HEK293 (cell line): ENCODE data around the gene RASSF3.
"Not testable (repeated sequence)": the region's sequence is repeated elsewhere in the genome, so short reads cannot be mapped to it uniquely, and the experiment has no call there.

Source experiments
- TF ChIP-seq, protein P1 (sequence below): fragments of 450-650 bp; formaldehyde crosslinking; IDR thresholded peaks from 2 replicates; pipeline ENCODE4 v1.5.1; 2016; ENCODE audit warnings: missing biosample characterization, missing genetic modification characterization
- TF ChIP-seq, protein P2 (sequence below): fragments of 450-650 bp; formaldehyde crosslinking; IDR thresholded peaks from 2 replicates; pipeline ENCODE4 v1.5.1; 2016; ENCODE audit warnings: missing biosample characterization, missing genetic modification characterization

DNA sequence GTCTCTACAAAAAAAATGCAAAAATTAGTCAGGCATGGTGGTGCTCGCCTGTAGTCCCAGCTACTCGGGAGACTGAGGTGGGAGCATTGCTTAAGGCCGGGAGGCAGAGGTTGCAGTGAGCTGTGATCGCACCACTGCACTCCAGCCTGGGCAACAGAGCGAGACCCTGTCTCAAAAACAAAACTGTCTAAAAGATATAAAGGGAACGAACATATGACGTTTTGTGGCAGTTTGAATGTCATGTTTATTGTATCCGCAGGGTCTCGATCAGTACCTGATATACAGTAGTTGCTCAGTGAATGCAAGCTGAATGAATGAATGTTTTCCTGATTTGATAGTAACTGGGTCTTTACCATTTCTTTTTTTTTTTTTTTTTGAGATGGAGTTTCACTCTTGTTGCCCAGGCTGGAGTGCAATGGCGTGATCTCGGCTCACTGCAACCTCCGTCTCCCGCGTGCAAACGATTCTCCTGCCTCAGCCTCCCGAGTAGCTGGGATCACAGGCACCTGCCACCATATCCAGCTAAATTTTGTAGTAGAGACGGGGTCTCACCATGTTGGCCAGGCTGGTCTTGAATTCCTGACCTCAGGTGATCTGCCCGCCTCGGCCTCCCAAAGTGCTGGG lies 3.6 kb downstream of the RASSF3 start:
- TF ChIP-seq, protein P1, sequence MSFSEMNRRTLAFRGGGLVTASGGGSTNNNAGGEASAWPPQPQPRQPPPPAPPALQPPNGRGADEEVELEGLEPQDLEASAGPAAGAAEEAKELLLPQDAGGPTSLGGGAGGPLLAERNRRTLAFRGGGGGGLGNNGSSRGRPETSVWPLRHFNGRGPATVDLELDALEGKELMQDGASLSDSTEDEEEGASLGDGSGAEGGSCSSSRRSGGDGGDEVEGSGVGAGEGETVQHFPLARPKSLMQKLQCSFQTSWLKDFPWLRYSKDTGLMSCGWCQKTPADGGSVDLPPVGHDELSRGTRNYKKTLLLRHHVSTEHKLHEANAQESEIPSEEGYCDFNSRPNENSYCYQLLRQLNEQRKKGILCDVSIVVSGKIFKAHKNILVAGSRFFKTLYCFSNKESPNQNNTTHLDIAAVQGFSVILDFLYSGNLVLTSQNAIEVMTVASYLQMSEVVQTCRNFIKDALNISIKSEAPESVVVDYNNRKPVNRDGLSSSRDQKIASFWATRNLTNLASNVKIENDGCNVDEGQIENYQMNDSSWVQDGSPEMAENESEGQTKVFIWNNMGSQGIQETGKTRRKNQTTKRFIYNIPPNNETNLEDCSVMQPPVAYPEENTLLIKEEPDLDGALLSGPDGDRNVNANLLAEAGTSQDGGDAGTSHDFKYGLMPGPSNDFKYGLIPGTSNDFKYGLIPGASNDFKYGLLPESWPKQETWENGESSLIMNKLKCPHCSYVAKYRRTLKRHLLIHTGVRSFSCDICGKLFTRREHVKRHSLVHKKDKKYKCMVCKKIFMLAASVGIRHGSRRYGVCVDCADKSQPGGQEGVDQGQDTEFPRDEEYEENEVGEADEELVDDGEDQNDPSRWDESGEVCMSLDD (tag by site-specific recombination): not testable (repeated sequence)
- TF ChIP-seq, protein P2, sequence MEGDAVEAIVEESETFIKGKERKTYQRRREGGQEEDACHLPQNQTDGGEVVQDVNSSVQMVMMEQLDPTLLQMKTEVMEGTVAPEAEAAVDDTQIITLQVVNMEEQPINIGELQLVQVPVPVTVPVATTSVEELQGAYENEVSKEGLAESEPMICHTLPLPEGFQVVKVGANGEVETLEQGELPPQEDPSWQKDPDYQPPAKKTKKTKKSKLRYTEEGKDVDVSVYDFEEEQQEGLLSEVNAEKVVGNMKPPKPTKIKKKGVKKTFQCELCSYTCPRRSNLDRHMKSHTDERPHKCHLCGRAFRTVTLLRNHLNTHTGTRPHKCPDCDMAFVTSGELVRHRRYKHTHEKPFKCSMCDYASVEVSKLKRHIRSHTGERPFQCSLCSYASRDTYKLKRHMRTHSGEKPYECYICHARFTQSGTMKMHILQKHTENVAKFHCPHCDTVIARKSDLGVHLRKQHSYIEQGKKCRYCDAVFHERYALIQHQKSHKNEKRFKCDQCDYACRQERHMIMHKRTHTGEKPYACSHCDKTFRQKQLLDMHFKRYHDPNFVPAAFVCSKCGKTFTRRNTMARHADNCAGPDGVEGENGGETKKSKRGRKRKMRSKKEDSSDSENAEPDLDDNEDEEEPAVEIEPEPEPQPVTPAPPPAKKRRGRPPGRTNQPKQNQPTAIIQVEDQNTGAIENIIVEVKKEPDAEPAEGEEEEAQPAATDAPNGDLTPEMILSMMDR (tag by site-specific recombination): not testable (repeated sequence)
